HK-2 (cell line): ENCODE measurements around the gene SNX3.
A peak's percentile ranks its signal among the peaks of the same experiment; 100 is the strongest.

Experiments used
- DNase-seq: peaks from one replicate; pipeline ENCODE4 v3.0.0-alpha.2; 2018; ENCODE audit not compliant: unreplicated experiment

Gene SNX3

DNA sequence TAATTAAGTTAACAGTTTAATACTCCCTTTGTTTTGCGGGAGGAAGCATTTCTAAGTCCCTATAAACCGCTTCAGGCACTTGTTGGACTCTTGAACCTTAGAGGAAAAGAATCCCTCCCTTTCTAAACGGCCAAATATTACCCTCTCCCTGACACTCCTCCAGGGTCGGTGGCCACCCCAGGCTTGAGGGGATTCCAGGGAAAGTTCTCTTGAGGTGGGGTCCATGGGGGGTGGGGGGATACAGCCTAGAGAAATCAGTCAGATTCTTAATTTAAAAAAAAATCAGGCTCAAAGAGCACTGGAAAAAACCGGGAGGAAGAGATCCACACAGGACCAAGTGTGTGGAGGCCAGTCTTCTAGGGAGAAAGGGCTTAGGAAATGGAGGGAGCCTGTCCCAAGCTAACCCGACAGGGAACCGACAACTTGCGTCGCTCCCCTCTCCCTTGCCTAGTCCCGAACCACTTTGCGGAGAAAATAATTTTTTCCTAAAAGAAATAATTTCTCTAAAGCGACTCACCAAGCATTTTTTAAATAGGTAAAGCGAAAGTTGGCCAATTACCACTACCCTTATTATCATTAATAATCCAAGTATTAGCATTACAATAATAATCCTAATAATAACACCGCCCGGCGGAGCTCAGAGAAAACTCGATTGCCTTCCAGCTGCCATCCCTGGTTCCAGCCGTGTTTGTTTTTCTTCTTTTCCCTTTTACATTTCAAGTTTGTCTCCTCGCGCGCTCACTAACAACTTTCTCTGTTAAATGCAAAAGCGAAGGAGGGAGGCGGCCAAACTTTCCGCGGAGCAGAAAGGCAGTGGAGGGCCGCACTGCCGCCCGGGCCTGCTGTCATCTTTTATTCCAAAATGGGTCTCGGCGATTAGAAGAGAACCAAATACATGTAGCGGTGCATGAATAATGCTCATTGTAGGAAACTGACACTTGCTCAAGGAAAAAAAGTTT, 90.2 kb downstream of the SNX3 start:
- DNase-seq, result no peak

DNA sequence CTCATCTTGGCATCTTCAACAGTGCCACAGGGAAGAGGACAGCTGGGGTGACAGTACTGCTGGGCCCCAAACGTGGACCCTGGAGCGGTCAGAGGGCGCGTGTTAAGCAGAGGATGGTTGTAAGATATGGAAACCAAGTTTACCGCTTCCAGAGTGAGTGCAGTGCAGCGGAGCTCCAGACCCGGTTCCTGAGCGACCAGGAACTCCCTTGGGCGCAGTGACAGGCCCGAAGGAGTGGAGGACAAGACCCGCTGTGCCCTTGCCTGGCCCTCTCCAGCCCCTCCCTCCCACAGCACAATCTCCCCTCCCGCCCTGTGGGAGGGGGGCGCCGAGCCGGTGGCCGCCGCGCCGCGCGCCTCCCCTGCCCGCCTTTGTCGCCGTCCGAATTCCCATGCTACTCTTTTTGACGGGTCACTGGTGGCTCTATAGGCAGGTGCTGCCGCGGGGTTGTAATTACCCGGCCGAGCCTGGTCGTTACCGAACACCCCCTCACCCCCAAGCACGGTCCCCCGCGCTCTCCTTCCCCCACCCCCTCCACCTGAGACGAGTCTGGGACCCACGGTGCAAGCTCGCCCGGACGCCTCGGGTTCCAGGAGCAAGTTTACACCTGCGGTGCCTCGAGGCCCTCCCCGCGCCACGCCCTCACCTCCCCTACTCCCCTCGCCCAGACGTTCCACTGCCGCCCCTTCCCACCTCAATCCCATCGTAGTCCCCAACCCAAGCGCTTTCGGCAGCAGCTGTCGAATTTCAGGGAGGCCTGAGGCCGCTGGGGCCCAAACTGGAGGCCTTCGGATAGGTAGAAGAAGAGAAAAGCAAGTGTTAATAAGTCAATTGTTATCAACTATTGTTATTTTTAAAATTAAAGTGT, 91.1 kb downstream of the SNX3 start:
- DNase-seq, result no peak

DNA sequence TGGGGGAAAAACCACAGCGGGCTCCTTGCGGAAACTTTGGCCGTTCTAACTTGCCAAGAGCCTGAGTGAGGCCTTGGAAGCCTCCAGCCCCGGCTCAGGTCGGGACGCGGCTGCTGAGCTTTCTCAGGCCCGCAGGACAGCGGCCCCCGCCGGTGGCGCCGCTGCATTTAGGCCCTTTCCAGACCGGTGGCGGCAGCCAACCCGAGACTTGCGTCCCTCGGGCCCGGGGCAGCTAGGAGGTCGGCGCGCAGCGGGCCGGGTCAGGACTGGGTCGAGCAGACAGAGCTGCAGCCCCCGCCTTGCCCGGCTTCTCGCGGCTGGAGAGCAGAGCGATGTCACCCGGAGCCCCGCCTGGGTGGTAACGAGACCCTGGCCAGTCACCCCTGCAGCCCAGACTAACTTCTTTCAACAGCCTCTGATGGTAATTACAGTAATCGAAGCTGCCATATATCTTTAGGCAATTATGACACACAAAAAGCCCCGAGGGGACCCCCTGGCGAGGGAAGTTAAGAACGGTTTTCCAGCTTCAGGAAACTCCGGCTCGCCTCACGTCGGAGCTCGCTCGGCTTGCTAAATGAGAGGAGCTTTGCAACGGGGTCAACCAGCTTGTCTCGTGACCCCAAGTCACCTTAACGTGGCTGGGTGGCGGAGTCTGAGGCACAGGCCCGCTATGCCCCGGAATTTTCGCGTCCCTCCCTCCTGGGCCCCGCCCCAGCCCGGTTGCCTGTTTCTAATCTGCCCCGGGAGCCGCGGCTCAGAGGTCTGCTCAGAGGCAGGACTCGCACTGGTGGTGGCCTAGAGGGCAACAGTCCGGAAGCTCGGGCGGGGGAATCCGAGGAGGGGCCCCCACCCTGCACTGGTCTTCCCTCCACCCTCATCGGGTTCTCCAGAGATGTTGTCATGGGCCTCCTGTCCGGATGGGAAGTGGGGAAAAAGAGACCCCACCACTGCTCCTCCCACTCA, 92.1 kb downstream of the SNX3 start:
- peak; percentile 58 for DNase-seq

DNA sequence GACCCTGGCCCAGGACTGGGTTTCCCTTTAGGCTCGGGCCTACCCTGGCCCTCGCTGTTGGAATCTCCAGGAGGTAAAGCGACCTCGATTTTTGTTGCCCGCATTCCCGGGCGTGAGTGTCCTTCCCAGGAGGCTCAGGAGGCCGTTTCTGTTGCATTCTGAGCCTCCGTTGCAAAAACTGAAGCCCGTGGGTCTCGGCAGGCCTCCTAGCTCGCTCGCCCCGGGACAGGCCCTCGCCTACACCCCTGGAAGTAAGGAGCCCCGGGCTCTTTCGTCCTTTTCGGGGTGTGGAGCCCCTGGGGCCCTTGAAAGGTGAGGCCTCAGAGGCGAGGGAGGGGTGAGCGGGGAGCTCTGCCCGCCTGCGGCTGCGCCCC, 92.8 kb downstream of the SNX3 start:
- DNase-seq, result no peak

DNA sequence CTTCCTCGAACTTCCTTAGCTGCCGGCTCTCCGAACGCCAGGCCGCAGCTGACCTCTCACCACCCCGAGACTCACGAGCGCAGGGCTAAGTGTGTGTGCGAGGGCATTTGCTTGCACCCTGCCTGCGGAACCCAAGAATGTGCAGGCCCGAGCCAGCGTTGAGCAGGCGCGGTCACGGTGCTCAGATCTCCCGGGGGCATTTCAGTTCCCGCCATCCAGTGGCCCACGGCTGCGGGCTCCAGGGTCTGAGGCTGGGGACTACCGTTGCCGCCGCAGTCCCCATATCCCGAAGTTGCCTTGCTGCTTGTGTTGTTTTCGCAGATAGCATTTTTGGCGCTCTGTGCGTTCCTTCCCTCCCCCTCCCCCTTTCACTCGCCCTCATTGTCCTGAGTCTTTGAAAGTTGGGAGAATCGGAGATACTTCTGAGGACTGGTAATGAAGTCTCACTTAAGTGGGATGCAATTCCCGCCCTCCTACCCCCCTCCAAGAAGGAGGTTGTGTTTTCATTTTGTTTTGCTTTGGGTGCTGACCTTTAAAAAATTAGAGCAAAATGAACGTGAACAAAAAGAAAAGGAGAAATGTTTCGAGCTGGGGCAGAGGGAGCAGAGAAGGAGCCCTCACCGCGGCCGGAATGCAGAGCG, 93.3 kb downstream of the SNX3 start:
- no peak for DNase-seq

DNA sequence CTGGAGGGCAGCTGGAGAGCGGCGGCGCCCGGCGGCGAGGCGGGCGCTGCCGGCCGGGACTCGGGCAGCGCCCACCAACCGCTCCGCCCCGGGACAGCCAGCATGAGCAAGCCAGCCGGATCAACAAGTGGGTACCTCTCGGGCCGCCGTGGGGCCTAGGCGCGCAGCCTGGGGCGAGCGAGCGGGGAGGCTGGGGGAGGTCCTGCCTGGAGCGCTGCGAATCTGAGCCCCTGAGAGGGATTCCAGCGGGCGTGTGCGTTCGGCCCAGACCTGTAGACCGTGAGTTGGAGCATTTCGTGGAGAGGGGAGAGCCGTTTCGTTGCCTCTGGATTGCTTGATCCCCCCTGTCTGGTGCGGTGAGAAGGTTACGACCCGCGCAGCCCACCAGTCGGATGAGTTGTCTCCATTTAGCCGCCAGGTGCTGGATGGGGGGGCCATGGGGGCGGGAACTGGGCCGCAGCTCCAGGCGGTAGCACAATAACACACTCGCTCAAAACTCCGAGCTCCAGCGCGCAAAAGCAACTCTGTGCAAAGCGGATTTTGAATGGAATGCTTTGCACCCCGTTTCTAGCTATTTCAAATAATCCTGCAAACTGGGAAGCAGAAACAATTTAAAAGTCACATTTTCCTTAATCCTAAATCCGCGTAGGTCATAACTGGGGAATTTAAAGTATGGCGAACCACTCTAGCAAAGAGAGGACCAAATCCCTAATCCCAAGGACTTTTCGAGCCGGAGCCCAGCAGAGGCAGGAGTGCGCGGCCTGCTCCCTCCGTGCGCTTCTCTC, 94.0 kb downstream of the SNX3 start:
- DNase-seq, result no peak

DNA sequence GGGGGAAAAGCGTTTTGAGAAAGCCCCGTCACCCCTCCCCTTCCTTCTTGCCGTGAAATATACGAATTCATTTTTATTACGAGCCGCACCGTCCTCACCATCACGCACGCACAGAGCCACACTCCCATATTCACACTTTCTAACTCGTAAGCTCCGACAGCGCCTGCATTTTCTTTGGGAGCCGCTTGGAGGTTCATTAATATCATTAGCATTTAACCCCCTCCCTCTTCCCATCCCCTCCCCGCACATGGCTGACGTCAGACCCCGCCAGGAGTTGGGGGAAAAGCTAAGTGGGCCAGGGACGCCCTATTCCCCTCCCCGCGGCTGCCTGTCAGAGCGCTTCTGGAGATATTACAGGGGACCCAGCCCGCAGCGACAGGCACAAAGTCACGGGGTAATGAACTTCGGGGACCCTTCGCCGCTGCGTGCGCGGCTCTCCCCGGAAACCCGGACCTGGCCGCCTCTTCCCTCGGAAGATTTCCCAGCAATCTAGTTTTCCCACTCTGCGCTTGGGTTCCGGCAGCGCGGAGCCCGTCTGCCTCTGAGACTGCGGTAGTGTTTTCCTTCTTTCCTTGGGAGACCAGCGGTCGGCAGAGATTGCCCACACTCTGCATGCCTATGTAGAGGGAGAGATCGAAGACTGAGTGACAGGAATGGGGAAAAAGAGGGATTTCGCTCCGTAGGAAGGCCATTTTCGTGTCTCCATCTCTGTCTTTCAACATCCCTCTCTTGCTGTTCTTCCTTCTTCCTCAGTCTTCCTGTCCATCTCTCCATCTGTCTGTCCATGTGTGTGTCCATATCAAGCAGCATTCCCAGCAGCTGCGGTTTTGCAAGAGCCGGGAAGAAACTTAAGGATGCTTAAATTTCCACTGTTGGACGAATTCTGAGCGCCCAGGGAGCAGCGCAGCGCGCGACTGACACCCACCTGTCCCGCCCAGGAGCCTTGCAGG, 94.9 kb downstream of the SNX3 start, which contains the start of gene NR2E1:
TSS of gene NR2E1 (plus strand) at position 309 of the 950 bp plus-strand sequence. CDS start 744 bp downstream, outside the sequence.
- DNase-seq, result no peak

DNA sequence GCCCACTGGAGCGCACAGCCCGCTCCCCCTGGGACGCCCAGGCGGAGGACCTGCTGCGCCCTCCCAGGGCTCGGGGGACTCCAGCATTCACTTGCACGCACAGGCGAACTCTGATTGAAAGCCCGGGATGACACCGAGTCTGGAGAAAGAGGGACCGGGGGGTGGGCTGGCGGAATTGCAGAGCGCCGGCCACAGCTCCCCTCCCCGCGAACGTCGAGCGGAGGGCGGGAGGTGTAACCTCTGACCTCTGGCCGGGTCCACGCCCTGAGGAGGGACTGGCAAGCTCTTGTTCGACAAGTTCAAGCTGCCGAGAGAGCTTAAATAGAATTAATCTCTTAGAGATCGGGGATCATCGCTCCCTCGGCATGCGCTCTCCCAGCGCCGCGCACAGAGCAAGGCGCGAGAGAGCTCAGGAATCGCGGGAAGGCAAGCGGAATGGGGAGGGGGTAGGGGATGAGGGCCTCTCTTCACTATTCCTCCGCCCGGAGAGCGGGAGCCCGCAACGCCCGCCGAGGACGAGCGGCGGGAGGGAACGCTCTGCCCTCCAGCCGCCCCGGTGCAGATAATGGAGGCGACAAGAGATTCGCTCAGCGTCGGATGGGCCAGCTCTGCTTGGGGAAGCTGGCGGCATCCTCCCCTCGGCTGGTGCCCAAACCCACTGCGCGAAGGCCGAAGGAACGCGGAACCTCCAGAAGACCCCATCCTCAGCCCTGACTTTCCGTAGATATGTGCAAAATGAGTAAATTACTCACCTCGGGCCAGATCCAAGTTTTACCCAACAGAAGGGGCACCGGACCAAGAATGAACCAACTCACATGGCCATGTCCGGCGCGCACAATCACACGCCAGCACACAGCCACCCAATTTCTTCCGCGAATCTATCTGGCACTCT, 95.8 kb downstream of the SNX3 start:
- DNase-seq, result no peak

DNA sequence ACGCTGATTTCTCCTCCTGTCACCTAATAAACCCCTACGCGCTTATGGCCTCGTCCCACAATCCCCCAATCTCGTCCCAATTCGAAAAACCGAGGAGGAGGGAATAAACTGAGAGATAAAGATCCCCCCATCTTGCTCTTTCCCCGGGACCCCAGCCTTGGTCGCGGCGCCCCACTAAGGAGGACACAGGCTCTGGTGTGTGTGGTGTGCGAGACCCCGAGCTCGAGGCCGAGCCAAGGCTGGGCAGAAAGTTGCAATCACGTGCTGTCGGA, 96.4 kb downstream of the SNX3 start:
- DNase-seq, result no peak

DNA sequence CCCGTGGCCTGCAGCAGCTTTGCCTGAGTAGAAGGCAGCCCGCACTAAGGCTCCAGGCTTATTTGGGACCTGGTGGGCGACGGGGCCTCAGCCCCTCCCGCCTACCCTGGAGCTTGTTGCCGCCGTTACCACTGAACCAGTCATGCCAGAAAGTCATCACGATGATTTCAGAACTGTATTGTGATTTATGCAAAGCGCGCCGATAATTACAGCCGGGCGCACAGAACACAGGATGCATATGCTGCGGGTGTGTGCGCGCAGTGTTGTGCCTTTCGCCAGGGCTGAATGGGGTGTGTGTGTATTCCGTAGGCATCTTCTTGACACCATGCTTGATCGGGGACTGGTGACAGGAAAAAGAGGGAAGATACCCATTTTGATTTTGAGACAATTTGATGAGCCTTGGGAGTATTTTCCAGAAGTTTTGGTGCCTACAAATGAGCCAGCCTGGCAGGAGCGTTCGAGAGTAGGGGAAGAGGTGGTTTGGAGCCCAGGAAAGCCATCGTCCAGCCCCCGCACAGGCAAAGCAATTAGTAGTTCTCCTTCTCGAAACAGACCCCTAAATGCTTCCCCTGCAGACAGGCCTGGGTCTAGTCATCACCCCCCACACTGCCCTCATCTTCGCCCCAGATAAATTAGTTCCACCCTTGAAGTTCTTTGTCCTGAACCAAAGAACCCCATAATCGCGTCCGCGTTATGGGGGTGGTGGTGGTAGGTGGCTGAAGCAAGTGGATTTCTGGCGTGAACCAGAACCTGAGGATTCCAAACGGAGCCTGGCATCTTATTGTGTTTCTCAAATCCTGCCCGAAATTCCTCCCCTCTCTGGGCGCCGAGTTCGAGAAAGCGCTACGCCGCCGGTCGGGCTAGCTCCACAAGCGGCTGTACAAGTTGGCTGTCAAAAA, 96.9 kb downstream of the SNX3 start:
- no peak for DNase-seq

DNA sequence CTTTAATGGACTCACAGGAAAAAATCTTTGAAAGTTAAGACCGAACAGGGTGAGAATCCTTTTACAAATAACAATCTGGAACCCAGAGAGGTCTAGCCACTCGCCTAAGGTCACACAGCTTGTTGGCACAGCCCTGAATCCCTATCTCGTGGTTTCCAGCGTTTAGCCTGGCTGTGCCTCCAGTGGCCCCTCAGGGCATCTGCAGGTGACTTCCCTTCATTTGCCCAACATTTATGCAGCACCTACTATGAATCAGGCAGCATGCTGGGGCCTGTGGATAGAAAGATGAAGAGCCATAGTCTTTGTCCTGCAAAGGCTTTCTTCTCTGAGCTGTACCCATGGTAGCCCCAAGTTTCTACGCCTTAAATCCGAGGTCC, 97.6 kb downstream of the SNX3 start:
- DNase-seq, result no peak

DNA sequence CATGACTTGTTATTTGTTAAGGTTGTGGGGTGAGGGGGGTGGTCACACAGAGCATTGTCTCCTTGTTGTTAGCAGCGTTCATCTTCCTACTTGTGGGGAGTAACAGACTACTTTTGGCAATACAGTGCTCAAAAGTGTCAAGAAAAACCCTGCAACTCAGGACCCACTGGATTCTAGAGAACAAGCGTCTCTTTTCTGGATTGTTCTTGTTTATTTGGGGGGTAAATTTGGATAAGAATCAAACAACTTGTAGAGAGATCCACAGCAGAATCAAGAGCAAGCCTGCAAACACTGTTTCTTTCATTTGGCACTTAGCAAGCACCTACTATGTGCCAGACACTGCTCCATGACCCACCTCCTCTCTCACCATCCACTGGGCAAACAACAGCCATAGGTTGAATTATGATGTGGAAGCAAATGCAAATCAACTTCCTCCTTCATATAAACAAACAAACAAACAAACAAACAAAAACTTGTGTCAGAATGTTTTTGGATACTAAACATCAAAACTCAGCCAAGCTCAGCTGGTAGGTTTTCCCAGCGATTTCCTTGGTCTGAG, 99.0 kb downstream of the SNX3 start:
- DNase-seq, result no peak
